CD4-positive, alpha-beta memory T cell (primary cell): ENCODE data around the gene PTPRT. TPM values are rescaled to one million over a fixed set of nuclear protein-coding genes. Genes with fewer than 3 reads are reported as not detected.

Experiments
- CTCF ChIA-PET: fragments of 350-600 bp; sonication (Branson Sonifier 250); formaldehyde crosslinking; loops from one replicate; lab custom pipeline; 2021; ENCODE audit warnings: inconsistent platforms; ENCODE audit not compliant: partially characterized antibody; lab: Charles Lee
- POLR2A ChIA-PET: fragments of 350-600 bp; sonication (Branson Sonifier 250); formaldehyde crosslinking; loops from one replicate; lab custom pipeline; 2021; ENCODE audit not compliant: partially characterized antibody; lab: Charles Lee
- DNase-seq, 5 donors: peaks; one replicate each; pipeline versions ENCODE4 v3.0.0 to v3.0.0-alpha.2; 2020 to 2022; ENCODE audit warnings: mixed read lengths in 1 of 5
- H3K27ac ChIP-seq: one replicate; pipeline ENCODE4 v1.7.0; 2013; ENCODE audit warnings: low read depth, low read length
- H3K27me3 ChIP-seq: 2 replicates; pipeline ENCODE4 v1.7.0; 2013; ENCODE audit warnings: mild to moderate bottlenecking, low read length, moderate library complexity; ENCODE audit not compliant: insufficient read depth
- H3K36me3 ChIP-seq: 2 replicates; pipeline ENCODE4 v1.7.0; 2013; ENCODE audit warnings: mild to moderate bottlenecking, low read length, moderate library complexity; ENCODE audit not compliant: insufficient read depth
- H3K4me1 ChIP-seq: 2 replicates; pipeline ENCODE4 v1.7.0; 2013; ENCODE audit warnings: mild to moderate bottlenecking, low read length, moderate library complexity; ENCODE audit not compliant: insufficient read depth
- H3K4me3 ChIP-seq, 2 donors: one replicate each; pipeline ENCODE4 v1.7.0; 2013; ENCODE audit warnings: low read length in 2 of 2, mild to moderate bottlenecking in 1 of 2
- H3K9me3 ChIP-seq, 2 donors: one replicate each; pipeline ENCODE4 v1.7.0; 2013; ENCODE audit warnings: low read length in 2 of 2, control low read depth in 1 of 2; ENCODE audit not compliant: control insufficient read depth in 1 of 2
- H3K27ac Mint-ChIP-seq, 7 donors: one replicate each; pipeline ENCODE4 v1.8.0; 2020 to 2021; ENCODE audit warnings: mixed read lengths in 7 of 7, mild to moderate bottlenecking in 6 of 7, inconsistent platforms in 3 of 7, moderate library complexity in 3 of 7
- H3K27me3 Mint-ChIP-seq, 2 donors: one replicate each; pipeline ENCODE4 v1.8.0; 2020 to 2021; ENCODE audit warnings: mixed read lengths in 2 of 2
- H3K36me3 Mint-ChIP-seq, 2 donors: one replicate each; pipeline ENCODE4 v1.8.0; 2020 to 2021; ENCODE audit warnings: mixed read lengths in 2 of 2, inconsistent platforms in 1 of 2, mild to moderate bottlenecking in 1 of 2
- H3K4me1 Mint-ChIP-seq, 4 donors: one replicate each; pipeline ENCODE4 v1.8.0; 2020 to 2021; ENCODE audit warnings: mixed read lengths in 4 of 4, mild to moderate bottlenecking in 1 of 4
- H3K4me3 Mint-ChIP-seq, 8 donors: one replicate each; pipeline ENCODE4 v1.8.0; 2020 to 2021; ENCODE audit warnings: mixed read lengths in 8 of 8, mild to moderate bottlenecking in 7 of 8, moderate library complexity in 6 of 8, inconsistent platforms in 3 of 8
- H3K9me3 Mint-ChIP-seq, 8 donors: one replicate each; pipeline ENCODE4 v1.8.0; 2020 to 2021; ENCODE audit warnings: mixed read lengths in 8 of 8, mild to moderate bottlenecking in 5 of 8, inconsistent platforms in 3 of 8, moderate library complexity in 1 of 8
- intact Hi-C: fragments of 100-400 bp; cut with micrococcal nuclease; formaldehyde crosslinking; loops from one replicate; pipeline ENCODE4 v1.15.1; 2023
- polyA plus RNA-seq, 2 donors: library from polyadenylated mRNA; unstranded; fragments of 300-500 nt; fragmentation: Illumina TruSeq; gene quantifications; one replicate each; pipeline ENCODE4 v1.2.3, GENCODE V29; 2021
- total RNA-seq, 2 experiments: library from RNA; stranded (reverse); gene quantifications; one replicate each; pipeline ENCODE4 v1.2.3, GENCODE V29; 2021

Gene PTPRT
- total and polyA plus RNA-seq, 4 experiments from 2014 or later = not detected

- Mint-ChIP-seq H3K36me3 (no peaks in the 10 kb centered on the region), H3K27me3 (peaks cover 0 to 2% of the 10 kb centered on the region in 2 donors), H3K4me3 (no peak overlapping the region), H3K4me1 (no peaks in the 10 kb centered on the region), H3K27ac (no peak overlapping the region), H3K9me3 (peaks cover 2 to 26% (median 11%) of the 10 kb centered on the region in 8 donors)
- no peak for DNase-seq
- H3K36me3 ChIP-seq = no peaks in the 10 kb centered on the region
- H3K4me1 ChIP-seq = no peaks in the 10 kb centered on the region
- intact Hi-C loops = no loop called here
- CTCF ChIA-PET = no interaction called here
- POLR2A ChIA-PET = no interaction called here
- no peaks in the 10 kb centered on the region for H3K9me3 ChIP-seq
- no peak overlapping the region for H3K4me3 ChIP-seq
- no peak overlapping the region for H3K27ac ChIP-seq
- no peaks in the 10 kb centered on the region for H3K27me3 ChIP-seq
These were observed 244.3 kb downstream of the PTPRT start for GRCh38 chr20:42945234-42945994.

GRCh38 chr20:42941629-42942028, 248.1 kb downstream of the PTPRT start:
- DNase-seq = no peak

GRCh38 chr20:42938441-42939205, 251.1 kb downstream of the PTPRT start:
- H3K9me3 Mint-ChIP-seq = peaks cover 0 to 10% (median 2%) of the 10 kb centered on the region in 8 donors
- no peak for DNase-seq
- Histone ChIP-seq H3K4me3 (no peak overlapping the region), H3K36me3 (no peaks in the 10 kb centered on the region), H3K4me1 (no peaks in the 10 kb centered on the region), H3K9me3 (no peaks in the 10 kb centered on the region), H3K27ac (no peak overlapping the region), H3K27me3 (no peaks in the 10 kb centered on the region)
- H3K27ac Mint-ChIP-seq = no peak overlapping the region
- intact Hi-C loops = no loop called here
- no peak overlapping the region for H3K4me3 Mint-ChIP-seq
- H3K27me3 Mint-ChIP-seq = no peaks in the 10 kb centered on the region
- ChIA-PET CTCF (no interaction called here), POLR2A (no interaction called here)
- H3K36me3 Mint-ChIP-seq = no peaks in the 10 kb centered on the region
- H3K4me1 Mint-ChIP-seq = no peaks in the 10 kb centered on the region

More at GRCh38 chr20:42941629-42942028, 248.1 kb downstream of the PTPRT start:
- no peaks in the 10 kb centered on the region for H3K36me3 ChIP-seq
- Mint-ChIP-seq H3K4me1 (no peaks in the 10 kb centered on the region), H3K9me3 (peaks cover 0 to 11% (median 3%) of the 10 kb centered on the region in 8 donors), H3K27ac (no peak overlapping the region), H3K4me3 (no peak overlapping the region), H3K36me3 (no peaks in the 10 kb centered on the region), H3K27me3 (peaks cover 0 to 2% of the 10 kb centered on the region in 2 donors)
- no peak overlapping the region for H3K4me3 ChIP-seq
- no peaks in the 10 kb centered on the region for H3K27me3 ChIP-seq
- intact Hi-C loops = no loop called here
- CTCF ChIA-PET = no interaction called here
- H3K9me3 ChIP-seq = no peaks in the 10 kb centered on the region
- no peak overlapping the region for H3K27ac ChIP-seq
- no peaks in the 10 kb centered on the region for H3K4me1 ChIP-seq
- POLR2A ChIA-PET = no interaction called here

- no peaks in the 10 kb centered on the region for H3K9me3 ChIP-seq
- no peaks in the 10 kb centered on the region for H3K4me1 Mint-ChIP-seq
- no peaks in the 10 kb centered on the region for H3K4me1 ChIP-seq
- H3K27ac ChIP-seq = no peak overlapping the region
- peaks cover 0 to 11% (median 1%) of the 10 kb centered on the region in 8 donors for H3K9me3 Mint-ChIP-seq
- ChIA-PET POLR2A (no interaction called here), CTCF (no interaction called here)
- intact Hi-C loops = no loop called here
- H3K4me3 ChIP-seq = no peak overlapping the region
- H3K4me3 Mint-ChIP-seq = no peak overlapping the region
- no peaks in the 10 kb centered on the region for H3K36me3 ChIP-seq
- no peaks in the 10 kb centered on the region for H3K36me3 Mint-ChIP-seq
- DNase-seq = no peak
- H3K27me3 ChIP-seq = no peaks in the 10 kb centered on the region
- H3K27ac Mint-ChIP-seq = peak overlapping the region in 1 of 7 donors; percentile 66
- no peaks in the 10 kb centered on the region for H3K27me3 Mint-ChIP-seq
These were observed 253.2 kb downstream of the PTPRT start for GRCh38 chr20:42936482-42936881.

- no peaks in the 10 kb centered on the region for H3K9me3 ChIP-seq
- no peak overlapping the region for H3K27ac ChIP-seq
- H3K4me1 ChIP-seq = no peaks in the 10 kb centered on the region
- H3K4me3 ChIP-seq = no peak overlapping the region
- Mint-ChIP-seq H3K36me3 (no peaks in the 10 kb centered on the region), H3K9me3 (peaks cover 0 to 7% (median 3%) of the 10 kb centered on the region in 8 donors), H3K4me1 (no peaks in the 10 kb centered on the region), H3K27me3 (no peaks in the 10 kb centered on the region), H3K4me3 (no peak overlapping the region), H3K27ac (no peak overlapping the region)
- no peaks in the 10 kb centered on the region for H3K27me3 ChIP-seq
- intact Hi-C loops = no loop called here
- no peaks in the 10 kb centered on the region for H3K36me3 ChIP-seq
- ChIA-PET POLR2A (no interaction called here), CTCF (no interaction called here)
- no peak for DNase-seq
These were observed 265.5 kb downstream of the PTPRT start for GRCh38 chr20:42924215-42924614.

GRCh38 chr20:42923348-42923918, 266.3 kb downstream of the PTPRT start:
- Histone ChIP-seq H3K4me1 (no peaks in the 10 kb centered on the region), H3K9me3 (no peaks in the 10 kb centered on the region), H3K27me3 (no peaks in the 10 kb centered on the region), H3K4me3 (no peak overlapping the region), H3K36me3 (no peaks in the 10 kb centered on the region), H3K27ac (no peak overlapping the region)
- intact Hi-C loops = no loop called here
- H3K9me3 Mint-ChIP-seq = peaks cover 0 to 8% (median 5%) of the 10 kb centered on the region in 8 donors
- H3K4me3 Mint-ChIP-seq = no peak overlapping the region
- H3K4me1 Mint-ChIP-seq = no peaks in the 10 kb centered on the region
- no peak overlapping the region for H3K27ac Mint-ChIP-seq
- no peak for DNase-seq
- CTCF ChIA-PET = no interaction called here
- H3K27me3 Mint-ChIP-seq = no peaks in the 10 kb centered on the region
- no peaks in the 10 kb centered on the region for H3K36me3 Mint-ChIP-seq
- POLR2A ChIA-PET = no interaction called here

- Histone ChIP-seq H3K27ac (no peak overlapping the region), H3K4me1 (no peaks in the 10 kb centered on the region), H3K4me3 (no peak overlapping the region), H3K9me3 (no peaks in the 10 kb centered on the region), H3K27me3 (no peaks in the 10 kb centered on the region), H3K36me3 (no peaks in the 10 kb centered on the region)
- no peaks in the 10 kb centered on the region for H3K4me1 Mint-ChIP-seq
- no peaks in the 10 kb centered on the region for H3K36me3 Mint-ChIP-seq
- intact Hi-C loops = no loop called here
- DNase-seq = no peak
- H3K4me3 Mint-ChIP-seq = no peak overlapping the region
- no peaks in the 10 kb centered on the region for H3K27me3 Mint-ChIP-seq
- CTCF ChIA-PET = no interaction called here
- H3K27ac Mint-ChIP-seq = no peak overlapping the region
- peaks cover 0 to 17% (median 8%) of the 10 kb centered on the region in 8 donors for H3K9me3 Mint-ChIP-seq
- POLR2A ChIA-PET = no interaction called here
These were observed 268.9 kb downstream of the PTPRT start for GRCh38 chr20:42920776-42921175.
